Activated naive CD4-positive, alpha-beta T cell treated with Interleukin-2 at 50 U/mL for 16 hours (primary cell): ENCODE measurements around the gene CCR9.

Experiments used
- DNase-seq: peaks from one replicate; pipeline ENCODE4 v3.0.0-alpha.2; 2020

The CCR9 gene

GRCh38 chr3:45873036-45873435, 13.3 kb upstream of the CCR9 start:
- DNase-seq, result no peak

- no peak for DNase-seq
These were observed 12.7 kb upstream of the CCR9 start for GRCh38 chr3:45873638-45874037.

- no peak for DNase-seq
These were observed 11.5 kb upstream of the CCR9 start for GRCh38 chr3:45874677-45875346.

DNA sequence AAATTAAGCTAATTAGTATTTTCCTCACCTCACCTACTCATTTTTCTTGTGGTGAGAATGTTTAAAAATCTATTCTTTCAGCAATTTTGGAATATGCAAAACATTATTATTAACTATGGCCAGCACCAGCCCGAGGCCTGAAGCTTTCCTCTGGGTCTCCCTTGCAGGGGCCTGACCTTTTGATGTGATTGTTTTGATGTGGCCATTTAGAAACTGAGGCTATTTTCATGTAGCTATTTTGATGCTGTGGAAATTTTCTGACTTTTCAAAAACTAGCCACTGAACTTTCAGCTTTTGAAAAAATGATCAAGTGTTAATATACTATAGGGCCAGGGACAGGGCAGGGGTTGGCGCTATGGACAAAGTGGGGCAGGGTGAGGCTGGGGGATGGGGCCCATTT, 8.2 kb upstream of the CCR9 start:
- no peak for DNase-seq

DNA sequence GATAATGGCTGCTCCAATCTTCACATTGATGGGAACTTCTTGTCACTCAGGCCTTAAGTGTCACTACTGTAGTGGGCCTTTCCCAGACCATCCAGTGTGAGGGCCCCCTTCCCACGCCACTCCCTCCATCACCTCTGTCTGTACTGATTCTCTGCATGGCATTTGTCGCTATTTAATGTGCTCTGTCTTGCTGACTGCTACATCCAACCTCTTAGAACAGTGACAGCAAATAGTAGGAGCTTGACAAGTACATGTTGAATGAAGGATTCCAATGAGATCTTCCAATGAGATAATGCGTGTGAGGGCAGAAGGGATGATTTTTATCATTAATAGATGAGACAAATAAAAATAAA, 5.6 kb upstream of the CCR9 start:
- DNase-seq, result no peak

DNA sequence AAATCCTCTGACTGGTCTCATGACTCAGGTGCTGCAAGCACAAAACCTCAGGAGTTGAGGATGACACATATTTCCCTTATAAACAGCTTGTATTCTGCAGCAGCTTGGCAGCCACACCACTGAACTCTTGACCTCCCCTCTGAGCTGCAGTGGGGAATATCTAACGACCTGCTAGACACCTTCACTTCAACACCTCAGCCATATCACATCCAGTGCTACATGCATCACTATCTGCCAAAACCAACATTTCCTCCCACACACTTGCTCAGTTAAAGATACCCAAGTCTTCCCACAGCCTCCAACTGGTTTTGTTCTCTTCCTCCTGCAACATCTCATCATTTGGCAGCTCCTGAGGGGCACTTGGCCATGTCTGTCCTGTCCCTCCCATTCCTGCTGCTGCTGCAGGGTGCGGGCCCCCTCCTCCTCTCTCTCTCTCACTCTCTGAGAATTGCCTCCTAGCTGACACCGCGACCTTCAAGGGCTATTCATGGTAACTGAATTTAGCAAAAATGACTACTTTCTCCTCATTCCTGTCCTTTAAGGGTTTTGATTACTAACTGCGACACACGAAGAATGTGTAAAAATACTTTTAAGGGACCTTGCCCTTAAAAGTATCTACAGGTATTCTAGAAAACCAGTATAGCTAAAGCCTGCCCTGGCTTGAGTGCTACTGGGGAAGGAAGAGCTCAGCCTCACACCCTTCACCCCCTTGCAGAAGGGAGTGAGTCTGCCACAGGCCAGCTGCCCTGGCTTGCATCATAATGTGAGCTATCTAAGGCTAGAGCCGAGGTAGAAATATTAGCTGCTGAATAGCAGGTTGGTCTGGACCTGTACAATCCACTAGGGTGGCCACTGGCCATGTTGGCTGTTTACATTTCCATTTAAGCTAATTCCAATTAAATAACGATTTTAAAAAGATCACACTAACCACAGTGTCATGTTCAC, 5.0 kb upstream of the CCR9 start:
- peak; percentile 53 for DNase-seq

GRCh38 chr3:45884368-45885201, 1.8 kb upstream of the CCR9 start:
- DNase-seq, result peak; percentile 42

DNA sequence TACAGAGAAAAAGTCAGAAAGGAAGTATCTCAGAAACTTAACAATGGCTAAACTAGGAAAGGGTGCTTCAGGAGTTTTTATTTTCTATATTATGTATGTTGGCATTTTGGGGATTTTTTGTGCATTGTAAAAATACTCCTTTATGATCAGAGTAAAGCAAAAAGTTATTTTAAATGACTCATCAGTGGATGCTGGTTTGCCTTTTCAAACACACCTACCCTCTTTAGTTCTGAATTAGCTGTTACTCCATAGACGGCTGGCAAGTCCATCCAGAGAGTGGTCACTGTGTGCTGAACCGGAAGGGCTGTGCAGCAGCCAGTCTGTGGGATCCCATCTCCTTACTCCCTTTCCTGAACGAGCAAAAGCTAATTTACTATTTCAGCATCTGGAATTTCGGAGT, 942 bp downstream of the CCR9 start:
- no peak for DNase-seq

DNA sequence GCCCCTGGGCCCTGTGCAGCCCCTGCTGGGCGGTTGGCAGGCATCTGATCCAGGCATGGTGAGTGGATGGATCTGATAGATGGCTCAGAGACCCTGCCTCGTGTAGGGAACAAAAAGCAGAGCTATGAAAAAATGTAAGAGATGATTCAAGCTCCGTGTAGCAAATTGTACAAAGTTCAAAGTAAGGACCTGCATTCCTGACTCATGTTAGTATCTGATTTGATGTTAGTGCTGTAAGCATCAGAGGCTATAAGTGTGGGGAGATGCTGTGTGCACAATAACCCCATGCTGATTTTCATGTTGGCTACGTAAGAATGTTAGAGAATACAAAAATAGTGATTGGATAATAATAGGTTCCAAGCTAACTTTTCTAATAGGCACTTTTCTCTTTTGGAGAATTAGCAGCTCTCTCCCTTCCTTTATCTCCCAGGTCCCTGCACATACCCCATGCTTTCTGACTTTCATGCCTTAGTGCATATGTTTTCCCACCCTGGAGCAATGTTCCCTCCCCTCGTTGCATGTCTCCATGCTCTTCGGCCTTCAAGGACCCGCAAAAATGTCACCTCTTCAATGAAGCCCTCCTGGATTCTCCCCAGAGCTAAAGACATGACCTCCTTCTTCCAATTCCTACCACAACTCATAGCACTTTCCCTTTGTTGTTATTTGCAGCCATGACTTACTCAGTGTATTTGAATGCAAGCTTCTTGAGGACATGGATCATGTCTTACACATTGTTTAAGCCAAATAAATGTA, 1.6 kb downstream of the CCR9 start:
- no peak for DNase-seq

DNA sequence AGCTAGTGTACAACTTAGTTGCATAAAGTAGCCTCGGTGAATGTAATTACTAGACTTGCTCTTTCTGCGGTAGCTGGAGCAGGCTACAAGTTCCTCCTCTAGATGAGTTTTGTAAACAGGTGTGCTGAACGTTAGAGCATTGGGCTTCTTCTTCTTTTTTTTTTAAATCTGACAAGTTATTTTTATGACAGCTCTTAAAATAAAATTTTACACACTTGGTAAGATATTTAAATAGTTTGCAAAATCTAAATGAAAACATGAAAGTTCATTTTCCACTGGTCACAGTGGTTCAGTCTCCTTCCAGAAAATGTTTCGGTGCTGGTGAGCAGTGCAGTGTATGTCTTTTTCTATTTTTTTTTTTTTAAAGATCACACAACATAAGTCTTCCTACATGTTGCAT, 3.0 kb downstream of the CCR9 start:
- no peak for DNase-seq

- no peak for DNase-seq
These were observed 4.1 kb downstream of the CCR9 start for GRCh38 chr3:45890405-45890804.

DNA sequence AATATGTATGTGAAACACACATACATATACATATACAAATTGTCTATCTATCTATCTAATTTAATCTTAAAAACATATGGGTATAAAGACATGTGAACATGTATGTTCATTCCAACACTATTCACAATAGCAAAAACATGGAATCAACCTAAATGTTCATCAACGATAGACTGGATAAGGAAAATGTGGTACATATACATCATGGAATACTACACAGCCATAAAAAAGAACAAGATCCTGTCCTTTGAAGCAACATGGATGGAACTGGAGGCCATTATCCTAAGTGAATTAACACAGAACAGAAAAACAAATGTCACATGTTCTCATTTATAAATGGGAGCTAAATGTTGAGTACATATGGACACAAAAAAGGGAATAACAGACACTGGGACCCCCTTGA, 5.8 kb downstream of the CCR9 start:
- no peak for DNase-seq

- no peak for DNase-seq
These were observed 7.7 kb downstream of the CCR9 start for GRCh38 chr3:45894015-45894414.

- no peak for DNase-seq
These were observed 9.5 kb downstream of the CCR9 start for GRCh38 chr3:45895686-45896468.

- DNase-seq, result no peak
These were observed 10.6 kb downstream of the CCR9 start for GRCh38 chr3:45896956-45897355.

GRCh38 chr3:45904931-45905330, 18.6 kb downstream of the CCR9 start:
- no peak for DNase-seq

DNA sequence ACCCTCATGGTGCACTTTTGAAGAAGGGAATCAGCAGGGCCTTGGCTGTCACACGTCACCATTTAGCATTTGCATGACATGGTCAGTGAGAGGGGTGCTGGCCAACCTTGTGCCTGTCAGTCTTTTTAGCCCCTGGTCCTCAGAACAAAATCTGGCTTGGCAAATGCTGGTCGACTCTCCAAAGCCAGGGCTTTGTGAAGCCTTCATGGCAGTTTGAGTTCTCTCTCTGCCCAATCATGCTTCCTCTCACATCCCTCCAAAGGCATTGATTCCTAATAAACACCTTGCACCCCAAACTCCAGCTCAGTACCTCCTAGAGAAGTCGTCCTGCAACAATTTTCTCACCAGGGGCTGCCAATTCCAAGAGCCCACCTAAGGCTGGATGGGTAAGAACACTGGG, 19.4 kb downstream of the CCR9 start:
- DNase-seq, result no peak

- no peak for DNase-seq
These were observed 20.5 kb downstream of the CCR9 start for GRCh38 chr3:45906681-45907407.

DNA sequence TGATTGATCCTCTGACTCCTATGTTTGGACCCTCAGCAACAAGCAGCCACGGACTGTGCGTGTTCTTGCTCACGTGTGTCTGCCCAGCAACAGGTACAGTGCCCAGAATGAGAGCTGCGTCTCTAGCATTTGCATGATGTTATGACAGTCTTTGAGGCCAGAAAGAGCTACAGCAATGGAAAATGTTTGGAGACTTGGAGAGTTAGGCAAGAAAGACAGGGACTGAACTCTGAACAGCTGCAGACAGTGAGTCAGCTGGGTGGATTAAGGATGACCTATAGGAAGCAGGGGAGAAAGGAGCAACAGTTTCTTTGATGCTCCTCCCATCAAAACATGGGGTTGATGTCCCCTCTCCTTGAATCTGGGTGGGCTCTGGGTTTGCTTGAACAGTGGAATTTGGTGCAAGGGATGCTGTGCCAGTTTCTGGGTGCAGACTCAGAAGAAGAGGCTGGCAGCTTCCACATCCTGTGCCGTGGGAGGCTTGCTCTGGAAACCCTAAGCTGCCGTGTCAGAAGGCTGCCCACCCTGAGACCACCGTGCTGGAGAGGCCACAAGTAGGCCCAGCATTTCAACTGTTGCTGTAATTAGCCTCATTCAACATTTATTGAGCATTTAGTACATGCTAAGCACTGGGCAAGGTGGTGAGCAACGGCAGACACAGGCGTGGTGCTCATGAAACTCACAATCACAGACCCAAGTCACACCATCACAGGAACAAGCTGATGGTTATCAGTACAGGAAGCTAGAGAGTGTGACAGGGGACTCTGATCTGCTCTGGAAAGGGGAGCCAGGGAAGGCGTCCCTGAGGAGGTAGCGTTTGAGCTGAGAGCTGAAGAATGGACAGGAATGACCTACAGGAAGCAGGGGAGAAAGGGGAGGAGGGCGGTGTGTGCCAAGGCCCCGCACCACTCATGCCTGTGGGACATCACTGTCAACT, 21.7 kb downstream of the CCR9 start:
- peak; percentile 11 for DNase-seq

DNA sequence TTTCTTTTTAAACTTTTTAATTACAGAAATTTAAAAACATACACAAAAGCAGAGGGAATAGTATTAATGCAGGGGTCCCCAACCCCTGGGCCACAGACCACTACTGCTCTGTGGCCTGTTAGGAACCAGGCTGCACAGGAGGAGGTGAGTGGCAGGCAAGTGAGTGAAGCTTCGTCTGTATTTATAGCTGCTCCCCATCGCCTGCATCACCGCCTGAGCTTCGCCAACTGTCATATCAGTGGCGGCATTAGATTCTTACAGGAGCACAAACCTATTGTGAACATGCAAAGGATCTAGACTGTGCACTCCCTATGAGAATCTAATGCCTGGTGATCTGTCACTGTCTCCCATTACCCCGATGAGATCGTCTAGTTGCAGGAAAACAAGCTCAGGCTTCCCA, 22.4 kb downstream of the CCR9 start:
- no peak for DNase-seq
